Measurements from ENCODE around the gene METAP2.

The METAP2 gene

GRCh38 chr12:95495433-95495832 lies 21.5 kb downstream of the METAP2 start:
- H3K27ac ChIP-seq: no peak overlapping the region
- no peak for DNase-seq (ENCODE audit: low spot score)
- ChIA-PET POLR2A (ENCODE audit: low non-redundant PET) (no interaction called here), CTCF (no interaction called here)
- TF ChIP-seq CTCF (conservative IDR thresholded peaks at IDR 0.05; ENCODE audit: low read depth): no peak

- ChIA-PET POLR2A (ENCODE audit: low non-redundant PET) (no interaction called here), CTCF (no interaction called here)
- DNase-seq (ENCODE audit: low spot score): no peak
- no peak for TF ChIP-seq CTCF (conservative IDR thresholded peaks at IDR 0.05; ENCODE audit: low read depth)
- no peak overlapping the region for H3K27ac ChIP-seq
These were observed 23.1 kb downstream of the METAP2 start for GRCh38 chr12:95497031-95497430.

- no peak for TF ChIP-seq CTCF (conservative IDR thresholded peaks at IDR 0.05; ENCODE audit: low read depth)
- ChIA-PET CTCF (interaction anchor here (0.7 kb wide), 1 partner anchor 15 kb away, joined by 3 read pairs; no protein-coding TSS in a partner anchor), POLR2A (ENCODE audit: low non-redundant PET) (no interaction called here)
- DNase-seq (ENCODE audit: low spot score): no peak
- H3K27ac ChIP-seq: no peak overlapping the region
These were observed 25.0 kb downstream of the METAP2 start for GRCh38 chr12:95498968-95499367.

- ChIA-PET POLR2A (ENCODE audit: low non-redundant PET) (no interaction called here), CTCF (no interaction called here)
- no peak overlapping the region for H3K27ac ChIP-seq
- no peak for TF ChIP-seq CTCF (conservative IDR thresholded peaks at IDR 0.05; ENCODE audit: low read depth)
- DNase-seq (ENCODE audit: low spot score): no peak
These were observed 25.8 kb downstream of the METAP2 start for GRCh38 chr12:95499772-95500171.

GRCh38 chr12:95504140-95504539 lies 30.2 kb downstream of the METAP2 start:
- CTCF ChIA-PET: no interaction called here
- H3K27ac ChIP-seq: no peak overlapping the region
- no peak for TF ChIP-seq CTCF (conservative IDR thresholded peaks at IDR 0.05; ENCODE audit: low read depth)
- POLR2A ChIA-PET (ENCODE audit: low non-redundant PET): no interaction called here
- no peak for DNase-seq (ENCODE audit: low spot score)

- no peak overlapping the region for H3K27ac ChIP-seq
- DNase-seq (ENCODE audit: low spot score): no peak
- POLR2A ChIA-PET (ENCODE audit: low non-redundant PET): no interaction called here
These were observed 31.1 kb downstream of the METAP2 start for GRCh38 chr12:95505039-95505438.

More at GRCh38 chr12:95505039-95505438, 31.1 kb downstream of the METAP2 start:
- CTCF ChIA-PET: interaction anchor here (0.7 kb wide), 1 partner anchor 209 kb away, joined by 6 read pairs; no protein-coding TSS in a partner anchor
- TF ChIP-seq CTCF (conservative IDR thresholded peaks at IDR 0.05; ENCODE audit: low read depth): no peak
